SK-N-SH treated with all-trans-retinoic acid at 6 μM for 48 hours (cell line): ENCODE results near the gene HCFC1.

ENCODE experiments used
- ARNTL ChIP-seq: fragments of 450-650 bp; formaldehyde crosslinking; IDR thresholded peaks from 2 replicates; pipeline ENCODE4 v1.5.0; 2020; ENCODE audit warnings: low read depth, mild to moderate bottlenecking, moderate library complexity, borderline replicate concordance
- CSDC2 ChIP-seq: fragments of 250-450 bp; sonication (Bioruptor Pico); IDR thresholded peaks from 2 replicates; pipeline ENCODE4 v1.5.0; 2020; ENCODE audit warnings: mild to moderate bottlenecking, moderate library complexity
- RARB ChIP-seq: fragments of 250-450 bp; sonication (Bioruptor Pico); IDR thresholded peaks from 2 replicates; pipeline ENCODE4 v1.8.0; 2021; ENCODE audit warnings: mild to moderate bottlenecking, moderate library complexity
- TOX ChIP-seq: fragments of 250-450 bp; sonication (Bioruptor Pico); IDR thresholded peaks from 2 replicates; pipeline ENCODE4 v1.8.0; 2021; ENCODE audit warnings: mild to moderate bottlenecking, moderate library complexity, borderline replicate concordance
- ZFP3 ChIP-seq: fragments of 250-450 bp; sonication (Bioruptor Pico); IDR thresholded peaks from 2 replicates; pipeline ENCODE4 v1.5.0; 2020; ENCODE audit warnings: mild to moderate bottlenecking, moderate library complexity
- ZFP30 ChIP-seq: fragments of 450-650 bp; formaldehyde crosslinking; IDR thresholded peaks from 2 replicates; pipeline ENCODE4 v1.5.0; 2022; ENCODE audit warnings: mild to moderate bottlenecking, moderate library complexity
- ZNF70 ChIP-seq: fragments of 450-650 bp; formaldehyde crosslinking; IDR thresholded peaks from 2 replicates; pipeline ENCODE4 v1.5.0; 2020; ENCODE audit warnings: mild to moderate bottlenecking, moderate library complexity
- ZNF8 ChIP-seq: fragments of 450-650 bp; formaldehyde crosslinking; IDR thresholded peaks from 2 replicates; pipeline ENCODE4 v1.5.0; 2020; ENCODE audit warnings: mild to moderate bottlenecking, moderate library complexity
- TF ChIP-seq, protein P1 (sequence below): fragments of 250-450 bp; sonication (Bioruptor Pico); IDR thresholded peaks from 2 replicates; pipeline ENCODE4 v1.5.1; 2020; ENCODE audit warnings: low read depth, mild to moderate bottlenecking, moderate library complexity

- no peak for TF ChIP-seq ZFP3
- TF ChIP-seq, protein P1, sequence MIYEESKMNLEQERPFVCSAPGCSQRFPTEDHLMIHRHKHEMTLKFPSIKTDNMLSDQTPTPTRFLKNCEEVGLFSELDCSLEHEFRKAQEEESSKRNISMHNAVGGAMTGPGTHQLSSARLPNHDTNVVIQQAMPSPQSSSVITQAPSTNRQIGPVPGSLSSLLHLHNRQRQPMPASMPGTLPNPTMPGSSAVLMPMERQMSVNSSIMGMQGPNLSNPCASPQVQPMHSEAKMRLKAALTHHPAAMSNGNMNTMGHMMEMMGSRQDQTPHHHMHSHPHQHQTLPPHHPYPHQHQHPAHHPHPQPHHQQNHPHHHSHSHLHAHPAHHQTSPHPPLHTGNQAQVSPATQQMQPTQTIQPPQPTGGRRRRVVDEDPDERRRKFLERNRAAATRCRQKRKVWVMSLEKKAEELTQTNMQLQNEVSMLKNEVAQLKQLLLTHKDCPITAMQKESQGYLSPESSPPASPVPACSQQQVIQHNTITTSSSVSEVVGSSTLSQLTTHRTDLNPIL = no peak
- no peak for TF ChIP-seq CSDC2
- no peak for TF ChIP-seq ZFP30 (CRISPR knock-in tag)
- TF ChIP-seq ZNF8 (CRISPR knock-in tag) = no peak
- TF ChIP-seq TOX (CRISPR knock-in tag) = no peak
- TF ChIP-seq RARB = no peak
- no peak for TF ChIP-seq ARNTL (CRISPR knock-in tag)
- no peak for TF ChIP-seq ZNF70 (CRISPR knock-in tag)
These were observed 11.7 kb upstream of the HCFC1 start for GRCh38 chrX:153983321-153983801.
